Aorta (tissue), 5 donors: ENCODE results near the gene DPYSL4. TPM values are rescaled to one million over a fixed set of nuclear protein-coding genes. Genes with fewer than 3 reads are reported as not detected.
"Not testable (repeated sequence)": the region's sequence is repeated elsewhere in the genome, so short reads cannot be mapped to it uniquely, and the experiment has no call there.

ENCODE experiments used
- ATAC-seq: fragments of 200-7000 bp; cut with Tn5 transposase; one replicate; pipeline ENCODE4 v1.9.1; 2022; ENCODE audit warnings: moderate library complexity; ENCODE audit not compliant: low FRiP score
- DNase-seq, 2 donors: peaks; one replicate each; pipeline ENCODE4 v3.0.0-alpha.2; 2020
- H3K27ac ChIP-seq, 2 donors: one replicate each; pipeline ENCODE4 v1.5.1; 2013; ENCODE audit warnings: low read length in 2 of 2, mild to moderate bottlenecking in 2 of 2, moderate library complexity in 2 of 2, control low read depth in 1 of 2, inconsistent platforms in 1 of 2, low read depth in 1 of 2
- H3K27me3 ChIP-seq, 2 donors: one replicate each; pipeline ENCODE4 v1.6.1; 2013; ENCODE audit warnings: control low read depth in 1 of 2, low read length in 1 of 2, mild to moderate bottlenecking in 1 of 2, moderate library complexity in 1 of 2; ENCODE audit not compliant: insufficient read depth in 2 of 2, control insufficient read depth in 1 of 2
- H3K36me3 ChIP-seq, 2 donors: one replicate each; pipeline ENCODE4 v1.6.1; 2013; ENCODE audit warnings: control low read depth in 1 of 2, low read length in 1 of 2, mild to moderate bottlenecking in 1 of 2; ENCODE audit not compliant: insufficient read depth in 2 of 2, control insufficient read depth in 1 of 2
- H3K4me1 ChIP-seq, 2 donors: one replicate each; pipeline ENCODE4 v1.6.1; 2013; ENCODE audit warnings: low read length in 2 of 2, control low read depth in 1 of 2, mild to moderate bottlenecking in 1 of 2, moderate library complexity in 1 of 2; ENCODE audit not compliant: insufficient read depth in 2 of 2, control insufficient read depth in 1 of 2
- H3K4me3 ChIP-seq, 2 donors: one replicate each; pipeline ENCODE4 v1.5.1; 2013; ENCODE audit warnings: low read length in 2 of 2, control low read depth in 1 of 2, mild to moderate bottlenecking in 1 of 2
- H3K9me3 ChIP-seq: one replicate; pipeline ENCODE4 v1.6.1; 2013; ENCODE audit warnings: mild to moderate bottlenecking, low read length; ENCODE audit not compliant: control insufficient read depth
- WGBS, 2 donors: extraction: QIAGEN DNeasy Blood & Tissue Kit; methylation state at CpG; one replicate each; pipeline ENCODE4 v1.1.7; 2013; 5-methylcytosine and 5-hydroxymethylcytosine counted together
- intact Hi-C, 2 donors: fragments of 100-400 bp; cut with DNase I; formaldehyde crosslinking; loops; one replicate each; pipeline versions ENCODE4 v1.14.2 to v1.15.0; 2022
- polyA plus RNA-seq, 2 donors: library from polyadenylated mRNA; stranded (reverse); fragments of 200-250 nt; gene quantifications; one replicate each; pipeline ENCODE4 v1.2.3, GENCODE V29; 2013
- total RNA-seq, 2 donors: library from RNA; stranded (reverse); fragmentation: NEBNext Ultra II Directional; extraction: Animal tissue kit (Norgen Biotek cat#: 25700); gene quantifications; one replicate each; pipeline ENCODE4 v1.2.1, GENCODE V29; 2021
- donor health status: healthy with polysubstance abuse.
- donor health status: Bipolar disorder and iron deficiency.
- donor health status: DM: no; HTN: no; CAD: no.
- donor health status: DM: no; HTN: no; CAD: no.
- donor health status: DM: yes; HTN: yes; CAD: no.

The DPYSL4 gene
- total and polyA plus RNA-seq, 4 donors, result 0.84 to 1.4 (median 0.95) TPM; not detected in 1

- no peaks in the 10 kb centered on the region for H3K36me3 ChIP-seq
- 66 to 76% methylated on average over 17 of the region's 17 CpGs for WGBS, 2 donors
- H3K4me3 ChIP-seq, result no peak overlapping the region
- ATAC-seq (no peak), DNase-seq (no peak)
- intact Hi-C loops, result no loop called here
- no peaks in the 10 kb centered on the region for H3K27me3 ChIP-seq
- H3K9me3 ChIP-seq, result peaks cover 4% of the 10 kb centered on the region
- no peak overlapping the region for H3K27ac ChIP-seq
- H3K4me1 ChIP-seq, result no peaks in the 10 kb centered on the region
These were observed 21.8 kb downstream of the DPYSL4 start for GRCh38 chr10:132208462-132209050.

GRCh38 chr10:132209130-132209529 lies 22.4 kb downstream of the DPYSL4 start:
- WGBS, 2 donors, result 80 to 82% methylated on average over 14 of the region's 14 CpGs
- intact Hi-C loops, result no loop called here
- H3K4me1 ChIP-seq, result no peaks in the 10 kb centered on the region

GRCh38 chr10:132209978-132210530 lies 23.3 kb downstream of the DPYSL4 start:
- H3K4me3 ChIP-seq, result no peak overlapping the region
- no peaks in the 10 kb centered on the region for H3K27me3 ChIP-seq
- WGBS, 2 donors, result 88% methylated on average over 23 of the region's 23 CpGs
- intact Hi-C loops, result no loop called here
- no peak overlapping the region for H3K27ac ChIP-seq
- peaks cover 5% of the 10 kb centered on the region for H3K9me3 ChIP-seq
- no peaks in the 10 kb centered on the region for H3K36me3 ChIP-seq
- DNase-seq, result no peak
- no peak for ATAC-seq
- H3K4me1 ChIP-seq, result no peaks in the 10 kb centered on the region

More at GRCh38 chr10:132209130-132209529, 22.4 kb downstream of the DPYSL4 start:
- Histone ChIP-seq H3K4me3 (no peak overlapping the region), H3K27ac (no peak overlapping the region), H3K9me3 (peaks cover 4% of the 10 kb centered on the region), H3K36me3 (no peaks in the 10 kb centered on the region), H3K27me3 (no peaks in the 10 kb centered on the region)
- DNase-seq, result no peak
- ATAC-seq, result no peak

GRCh38 chr10:132210766-132211165 lies 24.0 kb downstream of the DPYSL4 start:
- Histone ChIP-seq H3K9me3 (peaks cover 5% of the 10 kb centered on the region), H3K27ac (no peak overlapping the region), H3K4me1 (no peaks in the 10 kb centered on the region), H3K36me3 (no peaks in the 10 kb centered on the region), H3K27me3 (no peaks in the 10 kb centered on the region), H3K4me3 (no peak overlapping the region)
- intact Hi-C loops, result no loop called here
- 88 to 90% methylated on average over 14 of the region's 14 CpGs for WGBS, 2 donors
- DNase-seq (no peak), ATAC-seq (peak; percentile 10)

- H3K36me3 ChIP-seq, result no peaks in the 10 kb centered on the region
- intact Hi-C loops, result no loop called here
These were observed 24.5 kb downstream of the DPYSL4 start for GRCh38 chr10:132211246-132211645.

GRCh38 chr10:132212816-132213215 lies 26.1 kb downstream of the DPYSL4 start:
- peaks cover 5% of the 10 kb centered on the region for H3K9me3 ChIP-seq
- ATAC-seq, result no peak
- H3K36me3 ChIP-seq, result no peaks in the 10 kb centered on the region
- no peaks in the 10 kb centered on the region for H3K4me1 ChIP-seq
- no peak overlapping the region for H3K27ac ChIP-seq
- intact Hi-C loops, result no loop called here
- H3K4me3 ChIP-seq, result no peak overlapping the region
- H3K27me3 ChIP-seq, result no peaks in the 10 kb centered on the region
- WGBS, 2 donors, result 89 to 91% methylated on average over 9 of the region's 9 CpGs
- no peak for DNase-seq

More at GRCh38 chr10:132211246-132211645, 24.5 kb downstream of the DPYSL4 start:
- ATAC-seq, result no peak
- Histone ChIP-seq H3K9me3 (peaks cover 5% of the 10 kb centered on the region), H3K4me3 (no peak overlapping the region), H3K4me1 (no peaks in the 10 kb centered on the region), H3K27me3 (no peaks in the 10 kb centered on the region), H3K27ac (no peak overlapping the region)
- DNase-seq, result no peak
- 86% methylated on average over 14 of the region's 14 CpGs for WGBS, 2 donors

GRCh38 chr10:132213917-132214316 lies 27.2 kb downstream of the DPYSL4 start:
- no peak overlapping the region for H3K27ac ChIP-seq
- 64 to 69% methylated on average over 4 of the region's 4 CpGs for WGBS, 2 donors
- no peak for ATAC-seq
- peaks cover 5% of the 10 kb centered on the region for H3K9me3 ChIP-seq
- no peaks in the 10 kb centered on the region for H3K27me3 ChIP-seq
- H3K4me1 ChIP-seq, result no peaks in the 10 kb centered on the region
- H3K4me3 ChIP-seq, result no peak overlapping the region
- H3K36me3 ChIP-seq, result no peaks in the 10 kb centered on the region
- no peak for DNase-seq
- intact Hi-C loops, result no loop called here

- DNase-seq, H3K9me3 ChIP-seq, ATAC-seq, H3K4me3 ChIP-seq, H3K4me1 ChIP-seq, intact Hi-C loops, H3K36me3 ChIP-seq, H3K27ac ChIP-seq, H3K27me3 ChIP-seq: not testable (repeated sequence)
- 88% methylated on average over 3 of the region's 3 CpGs for WGBS, 2 donors
These were observed 29.7 kb downstream of the DPYSL4 start for GRCh38 chr10:132216441-132216840.

- Histone ChIP-seq H3K9me3 (peaks cover 1% of the 10 kb centered on the region), H3K36me3 (no peaks in the 10 kb centered on the region), H3K27me3 (no peaks in the 10 kb centered on the region), H3K4me3 (no peak overlapping the region), H3K27ac (no peak overlapping the region), H3K4me1 (no peaks in the 10 kb centered on the region)
- intact Hi-C loops, result no loop called here
- ATAC-seq, result no peak
- no peak for DNase-seq
- 69 to 73% methylated on average over 7 of the region's 7 CpGs for WGBS, 2 donors
These were observed 32.7 kb downstream of the DPYSL4 start for GRCh38 chr10:132219486-132219885.
